ENCODE data around the gene RTCA. TPM values are rescaled to one million over a fixed set of nuclear protein-coding genes. Genes with fewer than 3 reads are reported as not detected.
A peak's percentile ranks its signal among the peaks of the same experiment; 100 is the strongest.
"Not testable (repeated sequence)": the region's sequence is repeated elsewhere in the genome, so short reads cannot be mapped to it uniquely, and the experiment has no call there.

RTCA gene
- total RNA-seq, 2 donors from 2014 or later = 20.2 to 30.7 TPM

DNA sequence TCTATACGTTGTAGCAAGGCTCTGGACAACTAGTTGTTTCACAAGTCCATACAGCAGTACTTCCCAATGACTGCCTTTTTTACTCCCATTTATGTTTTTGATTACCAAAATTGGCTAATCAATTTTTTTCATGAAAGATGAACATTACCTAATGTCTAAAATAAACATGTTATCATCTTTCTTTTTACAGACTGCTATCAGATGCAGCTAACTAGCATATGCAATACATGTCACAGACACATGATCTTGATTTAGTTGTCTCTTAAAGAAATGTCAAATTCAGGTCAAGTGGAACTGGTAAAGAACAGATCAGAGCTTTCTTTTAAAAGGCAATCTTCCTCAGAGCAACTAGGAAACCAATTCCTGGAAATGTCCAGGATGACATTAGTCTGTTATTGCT, 15.8 kb upstream of the RTCA start:
- TF ChIP-seq, protein P1, sequence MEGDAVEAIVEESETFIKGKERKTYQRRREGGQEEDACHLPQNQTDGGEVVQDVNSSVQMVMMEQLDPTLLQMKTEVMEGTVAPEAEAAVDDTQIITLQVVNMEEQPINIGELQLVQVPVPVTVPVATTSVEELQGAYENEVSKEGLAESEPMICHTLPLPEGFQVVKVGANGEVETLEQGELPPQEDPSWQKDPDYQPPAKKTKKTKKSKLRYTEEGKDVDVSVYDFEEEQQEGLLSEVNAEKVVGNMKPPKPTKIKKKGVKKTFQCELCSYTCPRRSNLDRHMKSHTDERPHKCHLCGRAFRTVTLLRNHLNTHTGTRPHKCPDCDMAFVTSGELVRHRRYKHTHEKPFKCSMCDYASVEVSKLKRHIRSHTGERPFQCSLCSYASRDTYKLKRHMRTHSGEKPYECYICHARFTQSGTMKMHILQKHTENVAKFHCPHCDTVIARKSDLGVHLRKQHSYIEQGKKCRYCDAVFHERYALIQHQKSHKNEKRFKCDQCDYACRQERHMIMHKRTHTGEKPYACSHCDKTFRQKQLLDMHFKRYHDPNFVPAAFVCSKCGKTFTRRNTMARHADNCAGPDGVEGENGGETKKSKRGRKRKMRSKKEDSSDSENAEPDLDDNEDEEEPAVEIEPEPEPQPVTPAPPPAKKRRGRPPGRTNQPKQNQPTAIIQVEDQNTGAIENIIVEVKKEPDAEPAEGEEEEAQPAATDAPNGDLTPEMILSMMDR (IDR thresholded peaks at IDR 0.05) = no peak
- Histone ChIP-seq H3K36me3 (no peaks in the 10 kb centered on the region), H3K27me3 (no peaks in the 10 kb centered on the region), H3K4me3 (peak overlapping the region; percentile 79 to 83), H3K9me3 (no peaks in the 10 kb centered on the region), H3K27ac (peak overlapping the region; percentile 85 to 88), H3K4me1 (peaks cover 0 to 15% of the 10 kb centered on the region in 2 donors)
- DNase-seq (ENCODE audit: low spot score) = no peak

- no peaks in the 10 kb centered on the region for H3K27me3 ChIP-seq
- H3K4me3 ChIP-seq = no peak overlapping the region
- DNase-seq (ENCODE audit: low spot score) = no peak
- no peaks in the 10 kb centered on the region for H3K36me3 ChIP-seq
- no peaks in the 10 kb centered on the region for H3K9me3 ChIP-seq
- no peak overlapping the region for H3K27ac ChIP-seq
- H3K4me1 ChIP-seq = peaks cover 0 to 15% of the 10 kb centered on the region in 2 donors
- TF ChIP-seq, protein P1 (IDR thresholded peaks at IDR 0.05) = no peak
These were observed 15.2 kb upstream of the RTCA start for GRCh38 chr1:100250807-100251206.

GRCh38 chr1:100252901-100253300, 13.1 kb upstream of the RTCA start:
- Histone ChIP-seq H3K27ac (no peak overlapping the region), H3K4me1 (peaks cover 0 to 15% of the 10 kb centered on the region in 2 donors), H3K4me3 (no peak overlapping the region)

GRCh38 chr1:100253552-100253951, 12.5 kb upstream of the RTCA start:
- TF ChIP-seq, protein P1 (IDR thresholded peaks at IDR 0.05) = no peak
- H3K4me1 ChIP-seq = peaks cover 0 to 10% of the 10 kb centered on the region in 2 donors

More at GRCh38 chr1:100252901-100253300, 13.1 kb upstream of the RTCA start:
- H3K9me3 ChIP-seq = no peaks in the 10 kb centered on the region
- no peaks in the 10 kb centered on the region for H3K36me3 ChIP-seq
- DNase-seq (ENCODE audit: low spot score) = no peak
- TF ChIP-seq, protein P1 (IDR thresholded peaks at IDR 0.05) = no peak
- no peaks in the 10 kb centered on the region for H3K27me3 ChIP-seq

DNA sequence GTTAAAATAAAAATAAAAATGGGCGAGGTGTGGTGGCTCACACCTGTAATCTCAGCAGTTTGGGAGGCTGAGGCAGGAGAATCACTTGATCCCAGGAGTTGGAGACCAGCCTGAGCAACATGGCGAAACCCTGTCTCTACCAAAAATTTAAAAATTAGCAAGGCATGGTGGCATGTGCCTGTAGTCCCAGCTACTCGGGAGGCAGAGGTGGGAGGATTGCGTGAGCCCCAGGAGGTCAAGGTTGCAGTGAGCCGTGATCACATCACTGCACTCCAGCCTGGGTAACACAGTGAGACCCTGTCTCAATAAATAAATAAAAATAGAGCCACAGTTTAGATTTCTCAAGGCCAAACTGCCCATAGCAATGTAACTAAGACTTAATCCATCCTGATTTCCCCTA, 9.7 kb upstream of the RTCA start:
- DNase-seq (ENCODE audit: low spot score); H3K27me3 ChIP-seq; H3K36me3 ChIP-seq; H3K4me1 ChIP-seq; H3K4me3 ChIP-seq; H3K27ac ChIP-seq; H3K9me3 ChIP-seq: not testable (repeated sequence)

More at GRCh38 chr1:100253552-100253951, 12.5 kb upstream of the RTCA start:
- H3K4me3 ChIP-seq = no peak overlapping the region
- no peaks in the 10 kb centered on the region for H3K27me3 ChIP-seq
- no peaks in the 10 kb centered on the region for H3K36me3 ChIP-seq
- no peak overlapping the region for H3K27ac ChIP-seq
- H3K9me3 ChIP-seq = no peaks in the 10 kb centered on the region
- DNase-seq (ENCODE audit: low spot score) = no peak

DNA sequence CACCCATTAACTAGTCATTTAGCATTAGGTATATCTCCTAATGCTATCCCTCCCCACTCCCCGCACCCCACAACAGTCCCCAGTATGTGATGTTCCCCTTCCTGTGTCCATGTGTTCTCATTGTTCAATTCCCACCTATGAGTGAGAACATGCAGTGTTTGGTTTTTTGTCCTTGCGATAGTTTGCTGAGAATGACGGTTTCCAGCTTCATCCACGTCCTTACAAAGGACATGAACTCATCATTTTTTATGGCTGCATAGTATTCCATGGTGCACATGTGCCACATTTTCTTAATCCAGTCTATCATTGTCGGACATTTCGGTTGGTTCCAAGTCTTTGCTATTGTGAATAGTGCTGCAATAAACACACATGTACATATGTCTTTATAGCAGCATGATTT, 7.6 kb upstream of the RTCA start:
- H3K27ac ChIP-seq; H3K9me3 ChIP-seq; H3K27me3 ChIP-seq; DNase-seq (ENCODE audit: low spot score); H3K4me3 ChIP-seq; H3K36me3 ChIP-seq; H3K4me1 ChIP-seq: not testable (repeated sequence)

- Histone ChIP-seq H3K4me3 (no peak overlapping the region), H3K27me3 (no peaks in the 10 kb centered on the region), H3K27ac (no peak overlapping the region), H3K36me3 (no peaks in the 10 kb centered on the region), H3K4me1 (peaks cover 0 to 7% of the 10 kb centered on the region in 2 donors), H3K9me3 (no peaks in the 10 kb centered on the region)
- TF ChIP-seq, protein P1 (IDR thresholded peaks at IDR 0.05) = no peak
- no peak for DNase-seq (ENCODE audit: low spot score)
These were observed 4.3 kb upstream of the RTCA start for GRCh38 chr1:100261686-100262085.

GRCh38 chr1:100264081-100264480, 1.9 kb upstream of the RTCA start:
- not testable (repeated sequence) for H3K36me3 ChIP-seq; H3K4me3 ChIP-seq; H3K27ac ChIP-seq; DNase-seq (ENCODE audit: low spot score); H3K27me3 ChIP-seq; H3K9me3 ChIP-seq
- peaks cover 0 to 19% of the 10 kb centered on the region in 2 donors for H3K4me1 ChIP-seq
